K562 treated with DMSO at 1 percent for 48 hours (cell line): ENCODE data around the gene CCDC197. TPM values are rescaled to one million over a fixed set of nuclear protein-coding genes. Genes with fewer than 3 reads are reported as not detected.

Experiments
- total RNA-seq: library from RNA; unstranded; fragments of 300-600 nt; gene quantifications from 2 replicates; pipeline ENCODE4 v1.2.3, GENCODE V29; 2022; ENCODE audit warnings: low replicate concordance; ENCODE audit errors: extremely low read depth

The CCDC197 gene
- not detected in 2 replicates for total RNA-seq

DNA sequence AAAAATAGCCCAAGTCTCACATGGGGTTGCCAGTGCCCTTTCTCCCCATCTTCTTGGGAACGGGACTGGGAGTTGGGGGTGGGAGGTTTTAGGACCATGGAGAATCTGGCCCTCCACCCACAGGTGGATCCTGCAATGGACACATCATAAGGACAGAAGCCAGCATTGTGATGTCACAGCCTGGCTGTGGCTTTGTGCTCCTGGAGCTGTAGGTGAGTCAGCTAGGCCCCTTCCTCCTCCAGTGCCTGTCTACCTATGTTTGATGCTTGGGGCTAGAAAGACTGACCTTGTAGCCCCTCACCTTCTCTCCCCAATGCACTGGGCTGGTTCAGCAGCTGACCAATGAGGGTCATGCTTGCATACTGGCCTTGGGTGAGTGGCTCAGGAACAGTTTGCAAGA lies at the start of gene CCDC197:
TSS of gene CCDC197 (plus strand) at position 220 of the 400 bp plus-strand sequence. CDS start 831 bp downstream, outside the sequence.

DNA sequence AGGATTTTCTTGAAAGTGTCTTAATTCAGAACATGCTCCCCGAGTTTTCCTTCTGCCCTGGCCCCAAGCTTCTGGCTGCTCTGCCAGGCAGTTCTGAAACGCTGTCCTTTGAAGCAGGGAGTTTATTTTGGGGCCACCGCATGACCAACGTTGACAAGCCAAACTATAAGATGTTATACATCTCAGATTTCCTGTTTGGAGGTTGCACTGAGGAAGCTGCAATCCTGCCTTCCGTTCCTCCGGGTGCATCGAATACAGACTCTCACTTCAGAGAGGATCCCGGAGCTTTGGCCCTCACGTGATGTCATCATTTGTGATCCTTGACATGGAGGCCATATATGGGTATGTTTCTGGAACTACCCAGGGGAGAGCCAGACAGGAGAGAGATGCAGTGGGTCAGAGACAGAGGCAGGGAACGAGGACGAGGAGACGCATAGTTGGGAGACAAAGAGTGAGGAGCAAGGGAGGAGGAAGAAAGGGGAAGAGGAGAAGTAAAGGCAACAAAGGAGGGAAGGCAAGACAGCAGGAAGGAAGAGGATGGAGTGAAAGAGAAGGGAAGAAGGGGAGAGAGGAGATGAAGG lies 20.5 kb upstream of the CCDC197 start, which contains the start of gene ASB2:
TSS of gene ASB2 (minus strand) at position 94 of the 581 bp plus-strand sequence. CDS start 12,031 bp downstream, outside the sequence.

DNA sequence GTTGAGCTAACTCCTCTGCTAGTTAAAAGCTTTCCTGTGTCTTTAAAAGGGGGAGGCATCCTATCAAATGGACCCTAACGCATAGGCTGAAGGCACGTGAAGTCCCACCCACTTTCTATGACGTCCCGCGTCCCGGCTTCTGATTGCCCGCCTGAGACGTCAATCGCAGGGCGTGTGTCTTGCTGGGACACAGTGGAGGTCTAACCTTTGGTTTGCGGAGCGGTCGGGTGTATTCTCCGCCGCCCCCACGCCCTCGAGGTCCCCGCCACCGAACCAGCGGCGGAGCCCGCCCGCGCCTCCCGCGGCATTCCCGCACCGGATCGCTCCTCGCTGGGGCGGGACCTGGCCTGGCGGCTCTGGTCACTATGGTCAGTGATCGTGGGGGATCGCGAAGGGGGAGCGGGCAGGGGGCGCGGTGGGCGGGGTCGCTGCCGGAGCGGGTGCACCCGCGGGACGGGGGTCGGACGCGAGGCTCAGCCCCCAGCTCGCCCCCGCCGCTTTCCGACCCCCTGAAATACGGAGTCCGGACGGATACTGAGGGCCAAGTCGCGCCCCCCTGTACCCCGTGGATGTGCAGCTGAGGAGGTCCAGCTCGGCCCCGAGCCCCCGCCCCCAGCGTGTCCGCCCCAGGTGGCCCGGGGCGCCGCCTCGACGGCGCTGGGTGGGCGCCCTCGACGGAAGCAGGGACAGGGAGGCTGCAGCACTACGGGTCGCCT lies 29.2 kb downstream of the CCDC197 start, which contains the start of gene OTUB2:
TSS of gene OTUB2 (plus strand) at position 168 of the 716 bp plus-strand sequence. CDS start at position 366, 198 bp downstream.

Other genes with a start within 250 kb of the CCDC197 start
- gene PRIMA1, start 208.8 kb upstream of the CCDC197 start, total RNA-seq, result not detected in 2 replicates
- not detected in 2 replicates for gene FAM181A, start 70.0 kb upstream of the CCDC197 start, total RNA-seq
- gene ASB2, start 20.7 kb upstream of the CCDC197 start, total RNA-seq, result not detected in 2 replicates
- gene OTUB2, start 29.0 kb downstream of the CCDC197 start, total RNA-seq, result not detected in 2 replicates
- gene DDX24, start 83.9 kb downstream of the CCDC197 start, total RNA-seq, result not detected in 2 replicates
- gene IFI27L1, start 84.0 kb downstream of the CCDC197 start, total RNA-seq, result not detected in 2 replicates
- gene IFI27, start 113.4 kb downstream of the CCDC197 start, total RNA-seq, result not detected in 2 replicates
- not detected in 2 replicates for gene IFI27L2, start 132.3 kb downstream of the CCDC197 start, total RNA-seq
- gene PPP4R4, start 177.0 kb downstream of the CCDC197 start, total RNA-seq, result not detected in 2 replicates